ENCODE results near the gene ANGPTL2.

ANGPTL2 gene

DNA sequence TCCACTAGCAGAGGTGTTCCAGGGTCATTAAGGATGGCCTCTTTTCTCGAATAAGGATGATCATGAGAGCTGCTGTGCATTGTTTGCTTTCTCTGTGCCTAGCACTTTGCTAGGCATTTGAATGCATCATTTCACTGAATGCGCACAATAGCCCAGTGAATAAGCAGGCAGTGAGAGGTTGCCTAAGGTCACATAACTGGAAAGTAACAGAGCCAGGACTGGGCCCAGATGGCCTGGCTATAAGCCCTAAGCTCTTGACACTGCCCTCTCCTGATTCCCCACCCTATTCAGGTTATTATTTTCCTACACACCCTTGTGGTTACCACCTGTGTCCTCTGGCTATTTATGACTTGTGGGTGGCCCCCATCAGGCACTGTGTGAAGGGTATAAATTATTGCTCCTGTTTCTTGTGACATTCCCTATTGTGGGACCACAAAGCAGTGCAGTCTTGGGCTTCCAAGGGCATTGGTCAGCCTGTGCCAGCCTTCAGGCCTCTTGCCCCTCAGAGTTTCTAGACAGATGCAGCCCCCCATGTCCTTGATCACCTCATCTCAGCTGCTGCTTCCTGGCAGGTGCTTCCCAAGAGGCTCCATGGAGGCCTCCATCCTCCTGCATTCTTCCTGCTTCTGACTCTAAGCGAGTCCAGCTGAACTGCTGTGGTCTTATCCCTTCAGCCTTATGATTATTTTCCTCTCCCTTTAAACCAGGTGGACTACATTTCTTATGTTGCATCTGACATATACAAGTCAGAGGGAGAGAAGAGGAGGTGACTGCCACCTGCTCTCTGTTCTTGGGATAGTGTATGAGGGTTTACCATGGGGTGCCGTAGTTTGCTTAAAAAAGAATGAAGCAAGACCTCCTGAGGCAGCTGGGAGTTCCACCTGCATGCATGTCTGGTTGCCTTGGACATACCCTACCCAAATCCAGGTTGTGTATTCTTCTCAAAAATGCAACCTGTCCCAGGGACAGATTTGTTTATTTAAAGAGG lies 47.6 kb downstream of the ANGPTL2 start:
- DNase-seq: peak; percentile 87

DNA sequence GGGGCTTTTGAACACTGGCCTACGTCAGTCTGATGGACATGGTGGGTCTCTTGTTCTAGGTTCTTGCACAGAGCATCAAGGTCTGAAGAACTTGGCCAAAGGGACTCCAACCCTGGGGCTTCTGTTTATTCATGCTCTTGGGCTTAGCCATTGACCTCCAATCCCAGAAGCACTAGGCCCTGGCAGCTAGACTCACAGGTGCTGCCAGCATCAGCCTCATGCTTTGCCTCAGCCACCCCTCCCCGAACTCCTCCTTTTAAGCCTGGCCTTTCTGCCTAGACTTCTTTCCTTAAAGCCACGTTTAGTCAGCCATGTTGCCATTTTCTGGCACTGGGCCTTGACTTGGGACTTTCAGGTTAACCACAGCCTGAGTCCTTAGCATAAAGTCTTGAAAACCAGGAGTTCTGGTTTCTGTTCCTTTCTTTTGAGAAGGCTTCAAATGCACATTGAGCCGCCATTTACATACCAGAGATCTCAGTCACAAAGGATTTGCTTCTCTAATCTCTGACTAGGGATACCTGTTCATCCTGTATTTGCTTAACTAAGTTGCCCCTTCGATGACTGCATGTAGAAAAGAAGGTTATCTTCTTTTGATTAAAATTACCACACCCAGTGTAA lies 54.7 kb downstream of the ANGPTL2 start:
- DNase-seq: no peak

DNA sequence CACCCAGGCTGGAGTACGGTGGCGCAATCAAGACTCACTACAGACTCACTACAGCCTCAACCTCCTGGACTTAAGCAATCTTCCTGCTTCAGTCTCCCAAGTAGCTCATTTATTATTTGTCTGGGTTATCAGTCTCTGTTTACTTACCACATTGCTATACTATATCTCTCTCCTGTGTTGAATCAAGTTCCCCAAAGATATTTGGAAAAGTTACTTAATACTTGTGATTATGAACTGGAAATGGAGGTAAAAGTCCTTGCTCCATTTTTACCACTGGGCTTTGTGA lies 55.6 kb downstream of the ANGPTL2 start:
- no peak for DNase-seq

DNA sequence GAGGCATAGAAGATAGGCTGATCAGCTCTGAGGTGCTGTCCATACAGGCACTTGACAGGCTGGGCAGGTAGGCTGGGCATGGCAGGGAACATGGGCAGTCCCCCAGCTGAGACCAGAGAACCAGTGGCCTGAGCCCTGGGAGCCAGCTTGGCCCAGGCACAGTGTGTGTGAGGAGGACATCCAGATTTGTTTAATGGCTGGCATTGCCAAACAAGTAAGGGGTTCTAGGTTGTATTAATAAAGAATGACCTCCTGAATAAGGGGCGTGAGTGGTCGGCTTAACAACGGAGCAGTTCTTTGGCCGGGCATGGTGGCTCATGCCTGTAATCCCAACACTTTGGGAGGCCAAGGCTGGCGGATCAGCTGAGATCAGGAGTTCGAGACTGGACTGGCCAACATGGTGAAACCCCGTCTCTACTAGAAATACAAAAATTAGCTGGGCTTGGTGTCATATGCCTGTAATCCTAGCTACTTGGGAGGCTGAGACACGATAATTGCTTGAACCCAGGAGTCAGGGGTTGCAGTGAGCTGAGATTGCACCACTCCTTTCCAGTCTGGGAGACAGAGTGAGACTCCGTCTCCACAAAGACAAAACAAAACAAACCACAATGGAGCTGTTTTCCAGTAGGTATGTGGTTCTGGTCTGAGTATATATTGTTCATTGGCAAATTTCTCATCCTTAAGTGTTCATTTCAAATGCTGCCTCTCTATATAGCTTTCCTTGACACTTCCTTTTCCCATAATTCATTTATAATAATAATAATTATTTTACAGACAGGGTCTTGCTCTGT lies 56.2 kb downstream of the ANGPTL2 start:
- DNase-seq: no peak

DNA sequence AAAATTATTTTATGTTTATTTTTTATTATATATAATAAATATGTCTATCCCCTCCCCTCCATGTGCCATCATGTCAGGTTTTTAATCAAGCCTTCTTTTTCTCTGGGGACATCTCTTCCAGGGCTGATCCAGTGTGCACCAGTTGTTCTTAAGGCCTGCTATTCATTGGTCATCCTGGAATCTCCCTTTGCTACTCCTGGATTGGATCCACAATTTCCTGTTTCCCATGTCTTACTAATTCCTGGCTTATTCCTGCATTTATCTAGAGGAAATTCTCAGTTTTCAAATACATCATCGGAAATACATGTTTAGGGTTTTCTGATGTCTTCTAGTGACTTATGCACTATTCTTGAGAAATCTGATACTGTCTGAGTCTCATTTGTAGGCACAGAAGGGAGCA lies 56.8 kb downstream of the ANGPTL2 start:
- DNase-seq: no peak

- DNase-seq: no peak
Measured at GRCh38 chr9:127064335-127064734, 58.1 kb downstream of the ANGPTL2 start.

DNA sequence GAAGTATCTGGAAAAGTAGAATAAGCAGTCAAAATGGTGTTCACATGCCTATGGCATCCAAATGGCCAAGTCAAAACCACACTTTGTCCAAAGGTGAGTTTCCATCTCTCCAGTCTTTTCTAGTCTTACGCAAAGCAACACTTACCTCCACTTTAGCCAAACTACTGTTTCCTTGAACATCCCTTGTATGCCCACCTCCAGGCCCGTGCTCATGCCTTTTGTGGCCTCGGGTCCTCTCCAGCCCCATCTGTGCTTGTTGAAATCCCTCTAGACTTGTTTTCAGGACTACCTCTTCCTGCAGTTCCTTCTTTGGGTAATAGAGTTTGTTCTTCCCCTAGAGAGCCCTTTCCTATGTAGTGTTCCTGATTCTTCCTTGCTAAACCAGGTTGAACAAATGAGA lies 61.0 kb downstream of the ANGPTL2 start:
- DNase-seq: no peak

DNA sequence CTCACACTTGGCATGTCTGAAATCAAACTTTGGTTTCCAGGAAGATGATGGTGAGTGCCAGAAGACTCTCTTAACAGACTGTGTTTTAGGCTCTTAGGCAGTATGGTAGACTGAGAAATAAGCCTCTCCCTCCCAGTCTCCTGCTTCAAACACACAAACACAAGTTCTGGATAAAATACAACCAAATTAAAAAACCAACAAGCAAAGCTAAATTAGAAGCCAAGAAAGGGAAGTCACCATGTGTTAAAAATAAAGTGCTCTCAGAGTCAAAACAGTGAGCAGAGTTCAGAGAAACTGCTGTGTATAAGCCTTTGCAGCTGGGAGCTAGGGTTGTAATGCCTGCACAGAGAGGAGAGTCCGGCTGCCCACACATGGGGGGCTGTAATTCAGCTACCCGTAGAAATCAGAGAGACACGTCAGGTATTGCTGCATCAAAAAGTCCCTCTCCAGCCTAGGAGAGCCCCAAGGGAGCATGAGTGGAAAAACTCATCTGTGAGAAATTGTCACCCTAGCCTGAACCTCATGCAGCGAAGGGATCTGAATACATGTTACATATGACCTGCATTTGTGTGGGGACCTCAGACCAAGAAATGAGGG lies 62.6 kb downstream of the ANGPTL2 start:
- DNase-seq: no peak

- DNase-seq: no peak
Measured at GRCh38 chr9:127059030-127059429, 63.4 kb downstream of the ANGPTL2 start.

DNA sequence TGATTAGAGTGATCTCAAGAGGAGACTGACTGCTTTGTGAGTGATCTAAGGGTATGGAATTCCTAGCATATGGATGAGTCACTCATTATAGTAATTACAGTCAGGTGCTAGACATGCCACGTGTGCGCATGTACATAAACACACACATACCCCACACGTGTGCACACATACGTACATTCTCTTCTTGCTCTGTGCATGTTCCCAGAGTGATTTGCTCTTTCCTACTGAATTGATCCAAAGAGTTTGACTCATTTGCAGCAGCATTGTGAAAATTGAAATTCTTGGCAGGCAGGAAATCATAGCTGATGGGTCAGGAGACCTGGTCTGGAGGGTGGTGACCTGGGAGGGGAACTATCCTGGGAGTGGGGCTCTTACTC lies 63.8 kb downstream of the ANGPTL2 start:
- no peak for DNase-seq

DNA sequence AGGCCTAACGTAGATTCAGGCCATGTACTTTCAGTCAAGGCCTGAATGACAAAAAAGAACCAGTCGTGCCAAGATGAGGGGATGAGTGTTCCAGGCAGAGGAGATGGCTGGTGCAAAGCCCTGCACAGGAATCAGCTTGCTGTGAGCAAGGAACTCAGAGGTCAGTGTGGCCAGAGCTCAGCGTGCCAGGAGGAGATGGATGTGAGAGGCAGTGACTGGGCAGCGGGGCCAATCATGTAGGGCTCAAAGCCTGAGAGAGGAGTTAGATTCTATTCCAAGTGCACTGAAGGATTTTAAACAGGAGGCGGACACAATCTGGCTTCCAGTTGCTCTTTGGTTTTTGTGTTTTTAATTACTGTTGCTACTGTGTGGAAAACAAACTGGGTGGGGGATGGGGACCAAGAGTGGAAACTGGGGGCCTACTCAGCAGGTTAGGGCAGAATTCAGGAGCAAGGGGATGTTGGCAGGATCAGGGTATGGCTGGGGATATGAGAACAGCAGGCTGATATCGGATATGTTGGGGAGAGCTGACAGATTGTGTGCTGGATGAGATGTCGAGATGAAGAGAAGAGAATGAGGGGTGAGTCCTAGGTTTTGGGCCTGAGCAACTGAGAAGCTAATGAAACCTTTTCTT lies 64.3 kb downstream of the ANGPTL2 start:
- no peak for DNase-seq

GRCh38 chr9:127056446-127056845 lies 66.0 kb downstream of the ANGPTL2 start:
- no peak for DNase-seq

DNA sequence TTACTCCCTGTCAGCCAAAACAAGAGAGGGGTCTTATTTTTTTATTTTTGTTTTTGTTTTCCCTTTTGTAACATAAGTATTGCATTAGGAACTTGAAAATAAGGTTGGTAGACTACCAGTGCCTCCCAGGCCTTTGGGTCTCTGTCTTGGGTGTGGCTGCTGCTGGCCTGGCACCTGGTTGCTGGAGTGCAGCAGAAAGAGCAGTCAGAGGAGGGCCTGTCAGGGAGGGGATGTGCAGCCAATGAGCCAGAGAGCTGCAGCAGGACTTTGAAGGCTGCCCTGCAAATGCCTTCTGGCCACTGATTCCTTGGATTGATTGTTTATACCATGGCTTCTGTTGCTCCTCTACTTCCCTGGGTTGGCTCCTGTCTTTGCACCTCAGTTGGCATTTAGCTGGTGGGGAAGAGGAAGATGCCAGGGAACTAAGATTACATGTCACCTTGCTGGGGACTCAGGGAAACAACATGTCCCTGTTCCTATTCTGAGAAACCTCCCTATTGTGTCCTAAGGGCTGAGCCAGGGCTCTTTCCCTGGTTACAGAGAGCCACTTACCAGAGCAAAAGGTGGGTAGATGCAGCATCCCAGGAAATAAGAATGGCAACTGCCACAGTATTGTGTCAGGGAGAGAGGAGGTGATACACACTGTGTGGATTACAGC lies 66.6 kb downstream of the ANGPTL2 start:
- no peak for DNase-seq

GRCh38 chr9:127053960-127054359 lies 68.5 kb downstream of the ANGPTL2 start:
- no peak for DNase-seq

DNA sequence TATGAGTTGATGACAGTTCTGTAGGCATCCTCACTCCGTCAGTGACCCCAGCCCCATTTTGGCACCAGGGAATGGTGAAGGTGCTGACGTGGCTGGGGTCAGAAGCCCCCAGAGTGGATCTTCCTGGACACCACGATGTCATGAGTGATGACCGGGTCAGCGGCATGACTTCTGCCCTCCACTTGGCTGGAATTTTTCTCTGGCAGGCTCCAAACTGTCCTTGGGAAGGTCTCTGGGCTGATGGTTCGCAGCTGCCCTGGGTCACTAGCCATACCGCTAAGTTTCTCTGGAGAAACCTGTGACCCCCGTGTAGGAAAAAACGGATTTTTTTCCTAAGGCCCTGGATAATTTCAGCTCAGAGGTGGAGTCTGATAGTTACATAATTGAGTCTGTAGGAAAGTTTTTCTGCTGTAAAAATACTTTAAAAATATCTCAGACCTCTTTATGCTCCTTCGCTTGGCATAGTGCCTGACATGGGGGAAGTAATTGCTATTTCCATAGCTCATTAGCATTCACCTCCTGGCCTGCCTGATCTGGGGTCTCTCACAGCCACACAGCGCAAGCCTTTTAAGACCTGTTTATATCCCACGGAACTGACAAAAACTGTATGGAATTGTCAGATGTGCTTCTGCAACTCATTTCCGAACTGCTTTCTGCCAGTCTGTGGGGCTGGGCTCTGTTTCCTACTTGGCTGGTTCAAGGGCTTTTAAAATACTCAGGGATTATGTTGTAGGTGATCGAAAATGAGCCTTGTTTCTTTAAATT lies 69.2 kb downstream of the ANGPTL2 start:
- DNase-seq: no peak

DNA sequence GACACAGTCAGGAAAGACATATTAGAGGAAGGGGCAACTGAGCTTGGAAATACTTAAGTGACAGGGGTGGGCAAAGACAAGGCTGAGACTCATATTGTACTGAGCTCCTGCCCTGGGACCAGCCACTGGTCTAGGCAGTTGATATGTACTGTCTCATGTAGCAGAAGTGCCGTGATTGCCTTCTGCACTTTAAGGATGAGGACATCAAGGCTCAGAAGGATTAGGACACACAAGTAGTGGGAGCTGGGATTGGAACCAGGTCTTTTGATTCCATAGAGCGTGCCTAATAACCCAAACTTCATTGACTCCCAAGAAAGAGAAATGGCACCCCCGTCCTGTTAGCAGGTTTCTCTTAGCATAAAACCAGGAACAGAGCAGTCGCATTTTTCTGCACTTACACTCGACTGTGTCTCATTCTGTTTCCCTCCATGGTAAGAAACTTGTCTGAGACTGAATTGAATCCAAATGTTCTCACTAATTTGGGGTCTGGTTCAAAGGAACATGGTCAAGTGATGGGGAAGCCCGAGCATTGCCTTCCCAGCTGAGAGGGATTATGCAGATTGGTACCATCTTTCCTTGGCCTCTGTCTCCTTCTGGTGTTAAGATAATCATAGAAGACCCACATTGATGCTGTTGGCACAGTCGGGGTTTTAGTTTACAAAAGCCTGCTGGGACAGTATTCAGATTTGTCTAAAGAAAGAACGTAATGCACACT lies 70.4 kb downstream of the ANGPTL2 start:
- DNase-seq: no peak

DNA sequence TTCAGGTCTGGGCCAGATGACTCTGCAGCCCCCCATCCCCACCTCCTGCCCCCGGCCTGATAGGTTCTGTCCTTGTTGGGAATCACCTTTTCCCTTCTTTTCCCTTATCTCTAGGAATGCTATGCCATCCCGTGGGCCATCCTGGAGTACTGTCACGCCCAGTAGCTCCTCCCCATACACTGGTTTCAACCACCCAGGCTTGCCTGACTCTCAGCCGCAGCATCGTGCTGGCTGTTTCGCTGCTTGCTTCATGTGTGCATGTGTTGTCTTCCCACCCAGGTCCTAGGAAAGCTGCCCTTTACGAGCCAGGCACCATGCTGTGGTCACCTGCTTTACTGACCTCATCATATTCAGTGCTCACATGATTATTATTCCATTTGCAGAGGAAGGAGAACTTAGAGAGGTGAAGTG lies 71.8 kb downstream of the ANGPTL2 start:
- no peak for DNase-seq

GRCh38 chr9:127050152-127050551 lies 72.3 kb downstream of the ANGPTL2 start:
- DNase-seq: no peak

DNA sequence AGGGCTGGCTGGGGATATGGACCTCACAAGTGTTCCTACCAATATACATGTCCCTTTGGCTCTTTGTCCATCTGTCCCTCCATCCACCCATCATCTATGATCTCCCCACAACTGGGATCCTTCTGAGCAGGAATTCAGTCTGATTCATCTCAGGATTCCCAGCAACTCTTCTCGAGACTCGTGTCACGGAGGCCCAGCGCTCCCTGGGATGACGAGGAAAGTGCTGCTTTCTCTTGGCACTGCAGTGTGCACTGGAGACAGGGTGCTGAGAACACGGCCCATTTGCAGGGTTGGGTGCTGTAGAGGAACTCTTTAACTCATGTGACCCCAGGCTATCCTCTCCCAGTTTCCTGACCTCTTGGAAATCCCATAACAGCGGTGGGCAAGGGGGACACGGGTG lies 72.9 kb downstream of the ANGPTL2 start:
- no peak for DNase-seq

DNA sequence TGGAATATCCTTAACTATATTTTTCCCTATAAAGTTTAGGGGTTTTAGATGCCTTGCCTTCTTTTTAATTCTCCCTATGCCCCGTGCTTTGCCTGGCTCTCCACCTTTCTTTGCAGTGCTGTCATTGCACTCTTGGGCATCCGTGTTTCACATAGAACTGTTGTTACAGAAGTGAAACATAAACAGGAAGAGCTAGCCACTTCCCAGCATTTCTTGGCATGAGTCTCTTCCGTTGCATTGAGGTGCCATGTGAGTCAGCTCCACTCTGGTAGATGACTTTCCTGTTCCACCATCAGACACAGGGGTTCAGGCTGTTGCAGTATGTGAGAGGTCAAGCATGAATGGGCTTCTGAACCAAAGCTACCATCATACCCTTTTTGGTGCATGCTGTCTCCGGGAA lies 73.4 kb downstream of the ANGPTL2 start:
- DNase-seq: no peak

DNA sequence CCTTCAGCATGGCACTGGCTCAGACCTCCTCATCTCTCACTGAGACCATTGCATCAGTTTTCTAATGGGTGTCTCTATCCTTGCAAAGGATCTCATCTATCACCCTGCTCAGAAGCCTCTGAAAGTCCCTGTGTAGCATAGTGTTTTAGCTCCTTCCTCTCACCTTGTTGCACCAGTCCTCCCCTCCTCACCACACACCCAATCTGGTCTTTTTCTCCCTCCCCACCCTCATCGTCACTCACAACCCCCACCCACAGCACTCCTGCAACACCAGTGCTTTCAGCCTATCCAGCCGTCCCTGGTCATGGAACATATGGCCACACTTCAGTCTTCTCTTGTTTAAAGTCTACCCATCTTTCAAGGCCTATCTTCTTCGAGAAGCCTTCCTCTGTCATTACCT lies 74.5 kb downstream of the ANGPTL2 start:
- DNase-seq: no peak
